HG03175 (cell line): ENCODE results near the gene OLFML1.

Experiments
- ATAC-seq: cut with Tn5 transposase; IDR thresholded peaks from one replicate; pipeline ENCODE4 v1.9.1; 2021; ENCODE audit warnings: mild to moderate bottlenecking, moderate library complexity; ENCODE audit not compliant: unreplicated experiment

OLFML1 gene

GRCh38 chr11:7485186-7486097, at the start of gene OLFML1:
TSS of gene OLFML1 (plus strand) at chr11:7485506. CDS start at chr11:7485876, 370 bp downstream.
- ATAC-seq, result no peak

GRCh38 chr11:7436146-7436545, 49.2 kb upstream of the OLFML1 start:
- no peak for ATAC-seq

- ATAC-seq, result peak; percentile 77
Observed at GRCh38 chr11:7436657-7437056, 48.6 kb upstream of the OLFML1 start.

GRCh38 chr11:7437696-7438095, 47.6 kb upstream of the OLFML1 start:
- ATAC-seq, result no peak

- ATAC-seq, result no peak
Observed at GRCh38 chr11:7439746-7440320, 45.5 kb upstream of the OLFML1 start.

GRCh38 chr11:7442588-7443215, 42.6 kb upstream of the OLFML1 start:
- peak; percentile 90 for ATAC-seq

- ATAC-seq, result no peak
Observed at GRCh38 chr11:7444091-7444981, 41.0 kb upstream of the OLFML1 start.

GRCh38 chr11:7445564-7445963, 39.7 kb upstream of the OLFML1 start:
- ATAC-seq, result no peak

- ATAC-seq, result no peak
Observed at GRCh38 chr11:7448201-7448600, 37.1 kb upstream of the OLFML1 start.

- ATAC-seq, result no peak
Observed at GRCh38 chr11:7449211-7449840, 36.0 kb upstream of the OLFML1 start.

- no peak for ATAC-seq
Observed at GRCh38 chr11:7449841-7450214, 35.5 kb upstream of the OLFML1 start.

GRCh38 chr11:7450836-7451235, 34.5 kb upstream of the OLFML1 start:
- ATAC-seq, result no peak

- no peak for ATAC-seq
Observed at GRCh38 chr11:7451520-7451919, 33.8 kb upstream of the OLFML1 start.

GRCh38 chr11:7451952-7452494, 33.3 kb upstream of the OLFML1 start:
- ATAC-seq, result no peak

- no peak for ATAC-seq
Observed at GRCh38 chr11:7454854-7455253, 30.5 kb upstream of the OLFML1 start.

GRCh38 chr11:7457211-7457610, 28.1 kb upstream of the OLFML1 start:
- ATAC-seq, result no peak

- ATAC-seq, result no peak
Observed at GRCh38 chr11:7462706-7463105, 22.6 kb upstream of the OLFML1 start.

- ATAC-seq, result peak; percentile 71
Observed at GRCh38 chr11:7467652-7468051, 17.7 kb upstream of the OLFML1 start.

GRCh38 chr11:7469351-7469865, 15.9 kb upstream of the OLFML1 start:
- no peak for ATAC-seq

- no peak for ATAC-seq
Observed at GRCh38 chr11:7471071-7471470, 14.2 kb upstream of the OLFML1 start.
